T-helper 17 cell (primary cell): ENCODE data around the gene SCGB1D4. TPM values are rescaled to one million over a fixed set of nuclear protein-coding genes. Genes with fewer than 3 reads are reported as not detected.
"Not testable (repeated sequence)": the region's sequence is repeated elsewhere in the genome, so short reads cannot be mapped to it uniquely, and the experiment has no call there.

ENCODE experiments used
- ATAC-seq: fragments of 150-1000 bp; cut with Tn5 transposase; 2 replicates; pipeline ENCODE4 v1.10.0; 2021; ENCODE audit warnings: mild to moderate bottlenecking, moderate library complexity
- DNase-seq, 3 donors: peaks; one replicate each; pipeline versions ENCODE4 v3.0.0 to v3.0.0-alpha.2; 2020 to 2021
- H3K9me3 ChIP-seq: one replicate; pipeline ENCODE4 v1.7.0; 2013; ENCODE audit warnings: low read length, mild to moderate bottlenecking; ENCODE audit not compliant: control insufficient read depth, poor library complexity, severe bottlenecking
- H3K27ac Mint-ChIP-seq: one replicate; pipeline ENCODE4 v1.8.0; 2022; ENCODE audit warnings: mild to moderate bottlenecking, moderate library complexity, mixed read lengths
- H3K27me3 Mint-ChIP-seq: one replicate; pipeline ENCODE4 v1.8.0; 2022; ENCODE audit warnings: mixed read lengths
- H3K36me3 Mint-ChIP-seq: one replicate; pipeline ENCODE4 v1.8.0; 2022; ENCODE audit warnings: low read depth, mixed read lengths
- H3K4me1 Mint-ChIP-seq: one replicate; pipeline ENCODE4 v1.8.0; 2022; ENCODE audit warnings: mild to moderate bottlenecking, mixed read lengths
- H3K4me3 Mint-ChIP-seq: one replicate; pipeline ENCODE4 v1.8.0; 2022; ENCODE audit warnings: mild to moderate bottlenecking, moderate library complexity, mixed read lengths
- total RNA-seq, 4 donors: library from RNA in 2 of 4; stranded (reverse) in 2 of 4; gene quantifications; one replicate each; pipeline ENCODE4 v1.2.3 and lab custom pipeline; 2022 to 2026

Gene SCGB1D4
- total RNA-seq (not detected), total RNA-seq (lab: John Stamatoyannopoulos, UW) (0 reads per million in 2 donors)

- ATAC-seq = no peak
- H3K27ac Mint-ChIP-seq = peak within 1 kb of the TSS; percentile 24
Measured at GRCh38 chr11:62298975-62299374, at the start of gene SCGB1D4. Gene SCGB1D4 (minus strand): TSS chr11:62299075. CDS start chr11:62299010, 65 bp downstream.

GRCh38 chr11:62345861-62346260 lies 47.0 kb upstream of the SCGB1D4 start:
- H3K36me3 Mint-ChIP-seq = no peaks in the 10 kb centered on the region
- no peak for DNase-seq
- H3K27ac Mint-ChIP-seq = peak overlapping the region; percentile 37
- H3K4me1 Mint-ChIP-seq = no peaks in the 10 kb centered on the region
- H3K4me3 Mint-ChIP-seq = no peak overlapping the region
- ATAC-seq = no peak
- H3K27me3 Mint-ChIP-seq = peaks cover 18% of the 10 kb centered on the region
- no peaks in the 10 kb centered on the region for H3K9me3 ChIP-seq

More at GRCh38 chr11:62298975-62299374, at the start of gene SCGB1D4:
- no peak for DNase-seq
- Mint-ChIP-seq H3K36me3 (no peaks in the 10 kb centered on the region), H3K4me1 (no peaks in the 10 kb centered on the region), H3K27me3 (peaks cover 70% of the 10 kb centered on the region), H3K4me3 (no peak within 1 kb of the TSS)
- no peaks in the 10 kb centered on the region for H3K9me3 ChIP-seq

GRCh38 chr11:62344210-62344609 lies 45.3 kb upstream of the SCGB1D4 start:
- no peak for ATAC-seq
- H3K27me3 Mint-ChIP-seq = peaks cover 8% of the 10 kb centered on the region

GRCh38 chr11:62343646-62344190 lies 44.8 kb upstream of the SCGB1D4 start:
- not testable (repeated sequence) for H3K4me3 Mint-ChIP-seq, DNase-seq, H3K36me3 Mint-ChIP-seq, H3K4me1 Mint-ChIP-seq, H3K9me3 ChIP-seq, H3K27ac Mint-ChIP-seq, ATAC-seq, H3K27me3 Mint-ChIP-seq

More at GRCh38 chr11:62344210-62344609, 45.3 kb upstream of the SCGB1D4 start:
- Mint-ChIP-seq H3K4me3 (no peak overlapping the region), H3K36me3 (no peaks in the 10 kb centered on the region), H3K4me1 (no peaks in the 10 kb centered on the region), H3K27ac (no peak overlapping the region)
- no peak for DNase-seq
- H3K9me3 ChIP-seq = no peaks in the 10 kb centered on the region

- DNase-seq (no peak), ATAC-seq (no peak)
Measured at GRCh38 chr11:62341588-62341987, 42.7 kb upstream of the SCGB1D4 start.

GRCh38 chr11:62340269-62340901 lies 41.5 kb upstream of the SCGB1D4 start:
- no peaks in the 10 kb centered on the region for H3K9me3 ChIP-seq
- no peak overlapping the region for H3K27ac Mint-ChIP-seq
- peaks cover 21% of the 10 kb centered on the region for H3K27me3 Mint-ChIP-seq
- peak; percentile 60 for ATAC-seq
- peaks cover 6% of the 10 kb centered on the region for H3K36me3 Mint-ChIP-seq
- H3K4me3 Mint-ChIP-seq = no peak overlapping the region
- H3K4me1 Mint-ChIP-seq = peaks cover 12% of the 10 kb centered on the region
- peak in 2 of 3 donors; percentile 14 to 21 for DNase-seq

More at GRCh38 chr11:62341588-62341987, 42.7 kb upstream of the SCGB1D4 start:
- H3K36me3 Mint-ChIP-seq = peaks cover 3% of the 10 kb centered on the region
- no peaks in the 10 kb centered on the region for H3K9me3 ChIP-seq
- H3K27me3 Mint-ChIP-seq = peaks cover 9% of the 10 kb centered on the region
- H3K4me1 Mint-ChIP-seq = peaks cover 10% of the 10 kb centered on the region
- no peak overlapping the region for H3K27ac Mint-ChIP-seq
- no peak overlapping the region for H3K4me3 Mint-ChIP-seq

- Mint-ChIP-seq H3K27ac (peak overlapping the region; percentile 60), H3K36me3 (peaks cover 6% of the 10 kb centered on the region), H3K4me3 (peak overlapping the region; percentile 91), H3K4me1 (peaks cover 12% of the 10 kb centered on the region), H3K27me3 (peaks cover 42% of the 10 kb centered on the region)
- ATAC-seq (no peak), DNase-seq (no peak)
- no peaks in the 10 kb centered on the region for H3K9me3 ChIP-seq
Measured at GRCh38 chr11:62338218-62338617, 39.3 kb upstream of the SCGB1D4 start.

- Mint-ChIP-seq H3K36me3 (peaks cover 6% of the 10 kb centered on the region), H3K27ac (peak within 1 kb of the TSS; percentile 60), H3K4me3 (peak within 1 kb of the TSS; percentile 91), H3K27me3 (peaks cover 48% of the 10 kb centered on the region), H3K4me1 (peaks cover 12% of the 10 kb centered on the region)
- peak; percentile 36 to 67 (median 51) for DNase-seq
- H3K9me3 ChIP-seq = no peaks in the 10 kb centered on the region
- ATAC-seq = peak; percentile 81
Measured at GRCh38 chr11:62337303-62338181, 38.7 kb upstream of the SCGB1D4 start, which contains the start of gene ASRGL1. Gene ASRGL1 (plus strand): TSS chr11:62337448. CDS start chr11:62337978, 530 bp downstream.

GRCh38 chr11:62336949-62337302 lies 38.1 kb upstream of the SCGB1D4 start:
- Mint-ChIP-seq H3K4me3 (peak overlapping the region; percentile 91), H3K27me3 (peaks cover 54% of the 10 kb centered on the region), H3K27ac (peak overlapping the region; percentile 60), H3K4me1 (peaks cover 12% of the 10 kb centered on the region)
- not testable (repeated sequence) for H3K36me3 Mint-ChIP-seq, DNase-seq, ATAC-seq, H3K9me3 ChIP-seq

GRCh38 chr11:62333768-62334167 lies 34.9 kb upstream of the SCGB1D4 start:
- no peak overlapping the region for H3K4me3 Mint-ChIP-seq
- no peak for ATAC-seq
- H3K27ac Mint-ChIP-seq = no peak overlapping the region

GRCh38 chr11:62331264-62331663 lies 32.4 kb upstream of the SCGB1D4 start:
- peaks cover 14% of the 10 kb centered on the region for H3K36me3 Mint-ChIP-seq
- H3K4me1 Mint-ChIP-seq, ATAC-seq, DNase-seq, H3K27ac Mint-ChIP-seq, H3K4me3 Mint-ChIP-seq, H3K9me3 ChIP-seq: not testable (repeated sequence)
- H3K27me3 Mint-ChIP-seq = peaks cover 88% of the 10 kb centered on the region

More at GRCh38 chr11:62333768-62334167, 34.9 kb upstream of the SCGB1D4 start:
- no peak for DNase-seq
- H3K27me3 Mint-ChIP-seq = peaks cover 83% of the 10 kb centered on the region
- H3K36me3 Mint-ChIP-seq = peaks cover 14% of the 10 kb centered on the region
- H3K9me3 ChIP-seq = no peaks in the 10 kb centered on the region
- H3K4me1 Mint-ChIP-seq = peaks cover 12% of the 10 kb centered on the region

GRCh38 chr11:62327541-62327940 lies 28.7 kb upstream of the SCGB1D4 start:
- not testable (repeated sequence) for H3K9me3 ChIP-seq, H3K4me3 Mint-ChIP-seq, ATAC-seq, H3K27ac Mint-ChIP-seq, H3K4me1 Mint-ChIP-seq, DNase-seq
- Mint-ChIP-seq H3K36me3 (peaks cover 11% of the 10 kb centered on the region), H3K27me3 (peaks cover 70% of the 10 kb centered on the region)

GRCh38 chr11:62326719-62327118 lies 27.8 kb upstream of the SCGB1D4 start:
- not testable (repeated sequence) for H3K9me3 ChIP-seq, ATAC-seq, H3K4me1 Mint-ChIP-seq, DNase-seq, H3K4me3 Mint-ChIP-seq, H3K27ac Mint-ChIP-seq
- peaks cover 62% of the 10 kb centered on the region for H3K27me3 Mint-ChIP-seq
- peaks cover 11% of the 10 kb centered on the region for H3K36me3 Mint-ChIP-seq
